T-helper 17 cell (primary cell): ENCODE data around the gene FMN1. TPM values are rescaled to one million over a fixed set of nuclear protein-coding genes. Genes with fewer than 3 reads are reported as not detected.

Experiments used
- ATAC-seq: fragments of 150-1000 bp; cut with Tn5 transposase; 2 replicates; pipeline ENCODE4 v1.10.0; 2021; ENCODE audit warnings: mild to moderate bottlenecking, moderate library complexity
- DNase-seq, 3 donors: peaks; one replicate each; pipeline versions ENCODE4 v3.0.0 to v3.0.0-alpha.2; 2020 to 2021
- H3K9me3 ChIP-seq: one replicate; pipeline ENCODE4 v1.7.0; 2013; ENCODE audit warnings: low read length, mild to moderate bottlenecking; ENCODE audit not compliant: control insufficient read depth, poor library complexity, severe bottlenecking
- H3K27ac Mint-ChIP-seq: one replicate; pipeline ENCODE4 v1.8.0; 2022; ENCODE audit warnings: mild to moderate bottlenecking, moderate library complexity, mixed read lengths
- H3K27me3 Mint-ChIP-seq: one replicate; pipeline ENCODE4 v1.8.0; 2022; ENCODE audit warnings: mixed read lengths
- H3K36me3 Mint-ChIP-seq: one replicate; pipeline ENCODE4 v1.8.0; 2022; ENCODE audit warnings: low read depth, mixed read lengths
- H3K4me1 Mint-ChIP-seq: one replicate; pipeline ENCODE4 v1.8.0; 2022; ENCODE audit warnings: mild to moderate bottlenecking, mixed read lengths
- H3K4me3 Mint-ChIP-seq: one replicate; pipeline ENCODE4 v1.8.0; 2022; ENCODE audit warnings: mild to moderate bottlenecking, moderate library complexity, mixed read lengths
- total RNA-seq, 4 donors: library from RNA in 2 of 4; stranded (reverse) in 2 of 4; gene quantifications; one replicate each; pipeline ENCODE4 v1.2.3 and lab custom pipeline; 2022 to 2026

The FMN1 gene
- total RNA-seq, 2 donors from 2014 or later, result 18.7 to 35.2 TPM

DNA sequence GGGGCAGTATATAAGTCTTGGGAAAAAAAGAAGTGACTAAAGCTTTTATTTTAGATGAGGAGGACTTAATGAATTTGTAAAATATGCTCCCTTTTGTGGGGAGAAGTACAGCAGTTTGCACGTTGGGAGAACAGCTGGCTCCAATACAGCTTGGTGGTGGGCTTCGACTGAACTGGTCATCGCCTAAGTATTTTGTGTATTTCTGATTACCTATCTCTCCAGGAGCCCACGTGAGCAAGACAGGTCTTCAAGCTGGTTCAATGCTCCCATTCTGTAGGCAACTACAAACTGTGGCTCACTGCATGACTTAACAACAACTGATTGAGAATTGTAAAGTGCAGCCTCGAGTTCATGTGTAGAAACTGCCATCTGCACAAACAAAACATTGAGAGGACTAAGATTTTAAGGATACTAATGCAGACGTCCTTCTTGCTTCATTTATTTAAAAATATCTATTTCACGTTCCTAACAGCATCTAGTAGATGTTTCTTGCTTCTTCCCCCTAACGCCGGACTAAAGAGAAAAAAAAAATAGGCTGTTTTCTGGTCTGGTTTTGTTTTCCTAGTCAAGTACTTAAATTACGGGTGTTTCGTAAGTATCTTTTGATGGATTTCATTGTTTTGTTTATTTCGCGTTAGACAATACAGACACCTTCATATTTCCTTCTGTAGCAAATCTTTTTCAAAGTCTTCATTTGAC lies 478.1 kb downstream of the FMN1 start:
- DNase-seq (no peak), ATAC-seq (no peak)
- Mint-ChIP-seq H3K27me3 (peaks cover 69% of the 10 kb centered on the region), H3K36me3 (peaks cover 4% of the 10 kb centered on the region), H3K4me3 (peak overlapping the region; percentile 28), H3K27ac (no peak overlapping the region), H3K4me1 (peaks cover 13% of the 10 kb centered on the region)
- H3K9me3 ChIP-seq, result no peaks in the 10 kb centered on the region

Other genes with a start within 250 kb of the FMN1 start
- under 1 TPM; 0.05 to 0.23 TPM for gene RYR3, start 116.3 kb upstream of the FMN1 start, total RNA-seq